Skeletal muscle tissue (tissue), 4 donors: ENCODE results near the gene RDH13. TPM values are rescaled to one million over a fixed set of nuclear protein-coding genes. Genes with fewer than 3 reads are reported as not detected.
"Not testable (repeated sequence)": the region's sequence is repeated elsewhere in the genome, so short reads cannot be mapped to it uniquely, and the experiment has no call there.

Experiments
- H3K27ac ChIP-seq: one replicate; pipeline ENCODE4 v1.7.0; 2013; ENCODE audit warnings: mild to moderate bottlenecking, low read depth, low read length, inconsistent platforms
- H3K27me3 ChIP-seq, 3 donors: one replicate each; pipeline ENCODE4 v1.7.0; 2013; ENCODE audit warnings: low read length in 3 of 3; ENCODE audit not compliant: control insufficient read depth in 3 of 3, insufficient read depth in 3 of 3
- H3K36me3 ChIP-seq, 3 donors: one replicate each; pipeline ENCODE4 v1.7.0; 2013; ENCODE audit warnings: low read length in 3 of 3; ENCODE audit not compliant: control insufficient read depth in 3 of 3, insufficient read depth in 3 of 3
- H3K4me1 ChIP-seq, 3 donors: one replicate each; pipeline ENCODE4 v1.7.0; 2013; ENCODE audit warnings: low read length in 3 of 3, mild to moderate bottlenecking in 3 of 3; ENCODE audit not compliant: control insufficient read depth in 3 of 3, insufficient read depth in 3 of 3
- H3K4me3 ChIP-seq, 3 donors: one replicate each; pipeline ENCODE4 v1.7.0; 2013; ENCODE audit warnings: low read length in 3 of 3
- H3K9ac ChIP-seq, 3 donors: one replicate each; pipeline ENCODE4 v1.7.0; 2013; ENCODE audit warnings: low read length in 3 of 3, mild to moderate bottlenecking in 3 of 3, moderate library complexity in 2 of 3, low read depth in 1 of 3
- H3K9me3 ChIP-seq, 3 donors: one replicate each; pipeline ENCODE4 v1.7.0; 2013; ENCODE audit warnings: low read length in 3 of 3; ENCODE audit not compliant: control insufficient read depth in 3 of 3
- total RNA-seq: library from RNA; depleted of rRNA; stranded (reverse); fragments of >200 nt; gene quantifications from one replicate; pipeline ENCODE4 v1.2.3, GENCODE V29; 2014
- donor health status: Osteomylitis.

Gene RDH13
- total RNA-seq, 1 donor from 2014 or later = 12.5 TPM

GRCh38 chr19:55020351-55020750 lies 42.6 kb downstream of the RDH13 start:
- H3K9ac ChIP-seq, H3K36me3 ChIP-seq, H3K4me1 ChIP-seq, H3K27me3 ChIP-seq, H3K27ac ChIP-seq, H3K9me3 ChIP-seq, H3K4me3 ChIP-seq: not testable (repeated sequence)

- peaks cover 0 to 2% (median 0%) of the 10 kb centered on the region in 3 donors for H3K9me3 ChIP-seq
- H3K9ac ChIP-seq = no peak overlapping the region
- H3K36me3 ChIP-seq = no peaks in the 10 kb centered on the region
- H3K27ac ChIP-seq = no peak overlapping the region
- H3K4me3 ChIP-seq = no peak overlapping the region
- H3K27me3 ChIP-seq = peaks cover 0 to 3% (median 0%) of the 10 kb centered on the region in 3 donors
- no peaks in the 10 kb centered on the region for H3K4me1 ChIP-seq
Observed at GRCh38 chr19:55018633-55019032, 44.3 kb downstream of the RDH13 start.

GRCh38 chr19:55018216-55018615 lies 44.7 kb downstream of the RDH13 start:
- no peaks in the 10 kb centered on the region for H3K36me3 ChIP-seq
- H3K4me3 ChIP-seq = no peak overlapping the region
- H3K27ac ChIP-seq = no peak overlapping the region
- no peak overlapping the region for H3K9ac ChIP-seq
- peaks cover 0 to 2% (median 0%) of the 10 kb centered on the region in 3 donors for H3K9me3 ChIP-seq
- H3K4me1 ChIP-seq = no peaks in the 10 kb centered on the region
- H3K27me3 ChIP-seq = peaks cover 0 to 3% (median 0%) of the 10 kb centered on the region in 3 donors

GRCh38 chr19:55016017-55016416 lies 46.9 kb downstream of the RDH13 start:
- Histone ChIP-seq H3K27ac (no peak overlapping the region), H3K27me3 (peaks cover 0 to 3% (median 0%) of the 10 kb centered on the region in 3 donors), H3K9me3 (peaks cover 0 to 2% (median 0%) of the 10 kb centered on the region in 3 donors), H3K9ac (no peak overlapping the region), H3K4me3 (no peak overlapping the region), H3K36me3 (no peaks in the 10 kb centered on the region), H3K4me1 (no peaks in the 10 kb centered on the region)

GRCh38 chr19:55015126-55015525 lies 47.8 kb downstream of the RDH13 start:
- H3K36me3 ChIP-seq = no peaks in the 10 kb centered on the region
- peaks cover 0 to 2% (median 0%) of the 10 kb centered on the region in 3 donors for H3K9me3 ChIP-seq
- peak overlapping the region in 1 of 3 donors; percentile 20 for H3K4me3 ChIP-seq
- H3K9ac ChIP-seq = no peak overlapping the region
- H3K4me1 ChIP-seq = no peaks in the 10 kb centered on the region
- peaks cover 0 to 3% (median 0%) of the 10 kb centered on the region in 3 donors for H3K27me3 ChIP-seq
- H3K27ac ChIP-seq = no peak overlapping the region

- Histone ChIP-seq H3K27ac (no peak overlapping the region), H3K4me3 (peak overlapping the region in 2 of 3 donors; percentile 20 to 54)
Observed at GRCh38 chr19:55014714-55015113, 48.2 kb downstream of the RDH13 start.

GRCh38 chr19:55013596-55013995 lies 49.4 kb downstream of the RDH13 start:
- Histone ChIP-seq H3K4me3 (no peak overlapping the region), H3K27me3 (peaks cover 0 to 3% (median 0%) of the 10 kb centered on the region in 3 donors), H3K9ac (no peak overlapping the region), H3K27ac (no peak overlapping the region), H3K9me3 (peaks cover 0 to 2% (median 0%) of the 10 kb centered on the region in 3 donors), H3K4me1 (no peaks in the 10 kb centered on the region), H3K36me3 (no peaks in the 10 kb centered on the region)

More at GRCh38 chr19:55014714-55015113, 48.2 kb downstream of the RDH13 start:
- Histone ChIP-seq H3K9ac (no peak overlapping the region), H3K36me3 (no peaks in the 10 kb centered on the region), H3K9me3 (peaks cover 0 to 2% (median 0%) of the 10 kb centered on the region in 3 donors), H3K4me1 (no peaks in the 10 kb centered on the region), H3K27me3 (peaks cover 0 to 3% (median 0%) of the 10 kb centered on the region in 3 donors)

- Histone ChIP-seq H3K9ac (no peak overlapping the region), H3K4me1 (no peaks in the 10 kb centered on the region), H3K36me3 (no peaks in the 10 kb centered on the region), H3K27me3 (no peaks in the 10 kb centered on the region), H3K4me3 (no peak overlapping the region), H3K27ac (no peak overlapping the region), H3K9me3 (no peaks in the 10 kb centered on the region)
Observed at GRCh38 chr19:55012306-55012705, 50.6 kb downstream of the RDH13 start.

- H3K27me3 ChIP-seq, H3K36me3 ChIP-seq, H3K27ac ChIP-seq, H3K9ac ChIP-seq, H3K9me3 ChIP-seq, H3K4me1 ChIP-seq, H3K4me3 ChIP-seq: not testable (repeated sequence)
Observed at GRCh38 chr19:55010561-55010960, 52.4 kb downstream of the RDH13 start.

- H3K4me3 ChIP-seq = not testable (repeated sequence)
Observed at GRCh38 chr19:55008781-55009180, 54.2 kb downstream of the RDH13 start.

GRCh38 chr19:55008189-55008588 lies 54.8 kb downstream of the RDH13 start:
- not testable (repeated sequence) for H3K27me3 ChIP-seq, H3K4me3 ChIP-seq, H3K9ac ChIP-seq, H3K27ac ChIP-seq, H3K4me1 ChIP-seq, H3K36me3 ChIP-seq, H3K9me3 ChIP-seq

More at GRCh38 chr19:55008781-55009180, 54.2 kb downstream of the RDH13 start:
- H3K9ac ChIP-seq, H3K36me3 ChIP-seq, H3K27ac ChIP-seq, H3K4me1 ChIP-seq, H3K9me3 ChIP-seq, H3K27me3 ChIP-seq: not testable (repeated sequence)
